Fibroblast of skin of left biceps (primary cell): Measurements from ENCODE around the gene LPAR4.
"Not testable (repeated sequence)": the region's sequence is repeated elsewhere in the genome, so short reads cannot be mapped to it uniquely, and the experiment has no call there.

Experiments used
- DNase-seq, 2 experiments: peaks; one replicate each; pipeline ENCODE4 v3.0.0-alpha.2; 2013; ENCODE audit warnings: low read depth in 2 of 2

LPAR4 gene

GRCh38 chrX:78747489-78747888 is at the start of gene LPAR4:
Gene LPAR4, plus strand, starts transcription at chrX:78747720. Its CDS starts 7,150 bp downstream, at chrX:78754870.
- peak in 1 of 2 experiments; percentile 4 for DNase-seq

GRCh38 chrX:78706071-78706470 is 41.4 kb upstream of the LPAR4 start:
- DNase-seq = no peak

DNA sequence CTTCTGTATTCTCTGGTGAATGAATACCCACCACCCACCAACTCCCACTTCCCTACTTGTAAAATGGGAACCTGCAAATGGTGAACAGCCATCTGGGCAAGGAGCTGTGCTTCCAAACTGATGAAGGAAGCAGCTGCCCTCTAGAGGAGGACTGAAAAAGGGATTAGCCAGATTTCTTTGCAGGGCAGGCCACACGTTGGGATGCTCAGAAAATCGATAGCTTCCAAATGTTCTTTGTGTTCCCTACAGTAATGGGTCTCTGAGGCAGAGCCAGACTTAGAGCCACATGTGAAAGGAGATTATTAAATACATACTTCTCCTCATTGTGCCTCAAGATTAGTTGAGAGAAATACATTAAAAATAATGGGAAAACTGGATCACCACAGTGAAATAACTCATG is 39.3 kb upstream of the LPAR4 start:
- peak in 1 of 2 experiments; percentile 5 for DNase-seq

DNA sequence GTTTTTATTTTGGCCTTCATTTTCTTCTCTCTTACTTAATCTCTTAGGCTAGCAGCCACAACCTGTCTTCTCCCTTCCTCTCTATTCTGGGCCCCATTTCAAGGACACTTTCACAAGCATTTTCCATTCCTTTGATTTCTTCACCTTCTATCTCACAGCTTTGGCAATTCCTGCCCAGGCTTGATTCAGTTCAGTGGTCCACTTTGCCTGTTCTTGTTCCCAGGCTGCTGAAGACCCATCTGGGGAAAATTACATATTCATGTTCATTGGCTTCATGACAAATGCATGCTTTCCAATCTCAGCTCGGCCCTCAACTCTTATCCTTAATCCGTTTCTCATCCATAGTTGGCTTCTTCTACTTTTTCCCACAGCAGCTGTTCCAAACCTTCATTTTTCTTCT is 38.7 kb upstream of the LPAR4 start:
- DNase-seq = peak in 1 of 2 experiments; percentile 7

DNA sequence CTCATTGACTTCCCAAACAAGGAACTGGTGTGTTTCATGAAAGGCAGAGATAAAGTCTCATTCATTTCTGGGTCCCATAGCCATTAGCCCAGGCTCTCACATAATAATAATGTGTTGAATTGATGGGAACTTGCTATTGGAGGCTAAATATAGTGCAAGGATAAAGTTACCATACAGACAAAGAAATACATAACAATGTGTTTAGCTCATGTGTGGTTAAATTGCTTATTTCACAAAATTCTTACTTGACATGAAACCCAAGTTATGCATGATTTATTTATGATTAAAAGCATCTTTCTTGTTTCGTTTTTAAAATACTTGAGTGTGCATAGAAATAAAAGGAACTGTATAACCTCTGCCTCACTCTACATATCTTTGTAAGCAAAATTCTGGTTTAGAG is 37.3 kb upstream of the LPAR4 start:
- DNase-seq = peak; percentile 33 to 53

- peak in 1 of 2 experiments; percentile 6 for DNase-seq
Observed at GRCh38 chrX:78712336-78712735, 35.2 kb upstream of the LPAR4 start.

DNA sequence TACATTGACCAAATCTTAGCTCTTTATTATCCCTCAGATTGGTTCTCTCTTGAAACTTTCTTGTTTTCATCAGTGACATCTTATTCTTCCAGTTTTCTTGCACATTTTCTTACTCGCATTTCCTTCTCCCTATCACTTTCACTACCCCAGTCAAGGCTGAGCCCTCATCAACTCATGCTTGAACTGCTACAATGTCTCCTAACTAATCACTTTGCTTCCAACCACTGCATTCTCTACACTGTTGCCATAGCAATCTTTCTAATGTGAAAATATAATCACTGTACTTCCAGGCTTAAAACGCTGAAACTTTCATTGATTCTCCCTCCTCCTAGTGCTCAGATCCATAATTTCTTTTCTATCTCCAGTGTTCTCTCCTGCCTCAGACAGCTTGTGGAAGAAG is 22.2 kb upstream of the LPAR4 start:
- DNase-seq = no peak

GRCh38 chrX:78746496-78746895 is 1.0 kb upstream of the LPAR4 start:
- DNase-seq = no peak

- DNase-seq = no peak
Observed at GRCh38 chrX:78747971-78748370, 451 bp downstream of the LPAR4 start.

- no peak for DNase-seq
Observed at GRCh38 chrX:78748846-78749245, 1.3 kb downstream of the LPAR4 start.

GRCh38 chrX:78753571-78753970 is 6.1 kb downstream of the LPAR4 start:
- DNase-seq = no peak

GRCh38 chrX:78754917-78755316 is 7.4 kb downstream of the LPAR4 start:
- DNase-seq = no peak

DNA sequence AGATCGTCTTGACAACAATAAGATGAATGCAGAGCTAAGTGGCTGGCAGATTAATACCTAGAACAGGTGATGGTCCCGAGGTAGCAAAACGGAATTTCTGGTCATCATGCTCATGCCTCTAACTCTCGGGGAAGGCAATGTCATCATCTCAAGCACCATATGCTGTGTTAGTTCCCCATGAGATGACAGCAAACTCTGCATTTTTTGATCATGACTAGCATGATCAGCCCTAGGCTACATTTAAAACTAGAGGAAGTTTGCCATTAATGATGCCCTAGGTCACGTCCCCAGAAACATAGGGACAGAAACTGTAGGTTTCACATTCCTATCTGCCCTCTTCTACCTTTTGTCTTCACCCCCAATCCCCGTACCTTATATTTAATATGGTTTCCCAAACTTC is 11.6 kb downstream of the LPAR4 start:
- no peak for DNase-seq

DNA sequence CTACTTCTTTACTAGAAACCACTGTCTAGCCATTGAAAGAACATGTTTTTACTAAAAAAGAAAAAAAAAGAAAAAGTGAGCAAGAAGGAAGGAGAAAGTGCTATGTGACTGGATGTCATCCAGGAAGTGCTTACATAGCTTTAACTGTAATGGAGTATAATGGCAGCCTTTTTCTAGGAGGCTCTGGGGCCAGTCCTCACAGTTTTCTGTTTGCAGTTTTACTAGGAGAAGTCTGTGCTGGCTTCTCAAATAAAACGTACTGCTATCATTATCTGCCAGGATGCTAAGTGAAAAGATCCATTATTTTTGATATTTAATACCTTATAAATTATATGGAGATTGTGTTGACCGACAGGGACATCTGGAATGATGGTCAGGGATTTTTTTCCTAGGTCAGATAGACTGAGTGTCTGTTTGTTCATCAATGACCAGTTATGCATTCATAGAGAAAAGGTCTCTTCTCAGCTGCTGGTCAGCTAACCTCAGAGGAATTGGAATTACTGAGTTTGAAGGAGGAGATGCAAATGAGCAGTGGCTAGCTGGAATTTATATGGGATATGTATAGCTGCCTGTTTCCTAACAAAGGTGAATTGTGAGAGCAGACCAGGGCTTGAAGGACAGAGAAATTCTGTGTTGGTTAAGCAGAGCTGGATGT is 21.7 kb downstream of the LPAR4 start:
- DNase-seq = no peak

DNA sequence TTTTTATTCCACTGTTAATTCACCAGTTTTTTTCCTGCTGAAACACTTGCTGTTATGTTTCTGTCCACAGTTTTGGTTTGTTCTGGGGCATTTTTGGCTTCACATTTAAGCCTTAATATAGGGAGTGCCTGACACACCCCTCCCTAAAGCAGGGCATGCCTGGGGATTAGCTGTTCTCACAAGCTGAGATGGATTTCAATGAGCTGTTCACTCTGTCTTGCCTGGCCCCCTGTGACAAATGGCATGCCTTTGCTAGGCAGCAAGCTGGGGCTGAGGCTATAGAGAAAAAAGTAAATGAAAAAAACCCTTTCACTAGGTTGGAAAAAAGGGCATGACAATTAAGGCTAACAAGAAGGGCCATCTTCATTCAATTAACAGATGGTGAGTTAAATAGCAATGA is 22.4 kb downstream of the LPAR4 start:
- no peak for DNase-seq

GRCh38 chrX:78796916-78797315 is 49.4 kb downstream of the LPAR4 start:
- no peak for DNase-seq

DNA sequence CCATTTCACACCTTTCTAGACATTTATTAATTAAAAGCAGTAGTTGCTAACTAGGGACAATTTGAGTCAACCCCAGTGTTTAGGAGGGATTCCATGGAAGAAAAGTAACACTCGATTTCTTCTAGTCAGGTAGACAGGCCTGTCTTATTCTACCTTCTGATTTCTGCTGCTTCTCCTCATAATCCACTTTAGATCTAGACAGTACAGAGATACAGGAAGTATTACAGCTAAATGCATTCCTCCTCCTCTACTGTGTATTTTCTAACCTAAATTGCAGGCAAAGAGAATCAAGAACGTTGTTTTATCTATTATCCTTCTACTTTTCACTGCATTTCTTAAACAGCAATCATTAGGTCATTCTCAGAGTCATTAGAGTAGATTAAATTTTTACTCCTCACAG is 52.6 kb downstream of the LPAR4 start:
- no peak for DNase-seq

GRCh38 chrX:78800694-78801093 is 53.2 kb downstream of the LPAR4 start:
- no peak for DNase-seq

DNA sequence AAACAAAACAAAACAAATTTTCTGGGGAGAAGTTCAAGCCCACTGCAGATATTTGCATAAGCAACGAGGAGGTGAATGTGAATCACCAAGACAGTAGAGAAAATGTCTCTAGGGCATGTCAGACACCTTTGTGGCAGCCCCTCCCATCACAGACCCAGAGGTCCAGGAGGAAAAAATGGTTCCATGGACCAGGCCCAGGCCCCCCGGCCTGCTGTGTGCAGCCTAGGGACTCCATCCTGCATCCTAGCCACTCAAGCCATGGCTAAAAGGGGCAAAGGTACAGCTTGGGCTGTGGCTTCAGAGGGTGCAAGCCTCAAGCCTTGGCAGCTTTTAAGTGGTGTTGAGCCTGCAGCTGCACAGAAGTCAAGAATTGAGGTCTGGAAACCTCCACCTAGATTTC is 54.0 kb downstream of the LPAR4 start:
- no peak for DNase-seq

DNA sequence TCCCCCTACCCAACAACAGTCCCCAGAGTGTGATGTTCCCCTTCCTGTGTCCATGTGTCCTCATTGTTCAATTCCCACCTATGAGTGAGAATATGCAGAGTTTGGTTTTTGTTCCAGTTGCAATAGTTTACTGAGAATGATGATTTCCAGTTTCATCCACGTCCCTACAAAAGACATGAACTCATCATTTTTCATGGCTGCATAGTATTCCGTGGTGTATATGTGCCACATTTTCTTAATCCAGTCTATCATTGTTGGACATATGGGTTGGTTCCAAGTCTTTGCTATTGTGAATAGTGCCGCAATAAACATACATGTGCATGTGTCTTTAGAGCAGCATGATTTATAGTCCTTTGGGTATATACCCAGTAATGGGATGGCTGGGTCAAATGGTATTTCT is 55.0 kb downstream of the LPAR4 start:
- not testable (repeated sequence) for DNase-seq
